Activated T-helper 1 cell treated with anti-CD3 and anti-CD28 coated beads, Interleukin-12 subunit alpha, Interleukin-12 subunit beta, Interleukin-2, Interleukin-4 antibody, amounts not matched to agents 30 ng/mL and 10 ng/mL and 1 ng/mL, durations not matched to agents 14 hours and 24 hours and 36 hours (primary cell): Measurements from ENCODE around the gene ITGA3. TPM values are rescaled to one million over a fixed set of nuclear protein-coding genes. Genes with fewer than 3 reads are reported as not detected.

Experiments used
- DNase-seq: peaks from one replicate; pipeline ENCODE4 v3.0.0; 2021; ENCODE audit warnings: low spot score
- H3K27ac Mint-ChIP-seq: one replicate; pipeline ENCODE4 v1.8.0; 2021; ENCODE audit warnings: mild to moderate bottlenecking, mixed read lengths
- H3K27me3 Mint-ChIP-seq: one replicate; pipeline ENCODE4 v1.8.0; 2022; ENCODE audit warnings: mild to moderate bottlenecking, moderate library complexity, mixed read lengths; ENCODE audit not compliant: insufficient read depth
- H3K36me3 Mint-ChIP-seq: one replicate; pipeline ENCODE4 v1.8.0; 2021; ENCODE audit warnings: low read depth, mixed read lengths
- H3K4me1 Mint-ChIP-seq: one replicate; pipeline ENCODE4 v1.8.0; 2021; ENCODE audit warnings: low read depth, mixed read lengths
- H3K4me3 Mint-ChIP-seq: one replicate; pipeline ENCODE4 v1.8.0; 2021; ENCODE audit warnings: mild to moderate bottlenecking, moderate library complexity, mixed read lengths
- H3K9me3 Mint-ChIP-seq: one replicate; pipeline ENCODE4 v1.8.0; 2021; ENCODE audit warnings: mixed read lengths
- intact Hi-C: fragments of 100-400 bp; cut with micrococcal nuclease; formaldehyde crosslinking; loops from one replicate; pipeline ENCODE4 v1.15.1; 2024
- total RNA-seq: library from RNA; stranded (reverse); gene quantifications from 2 replicates; pipeline ENCODE4 v1.2.3, GENCODE V29; 2022

Gene ITGA3
- total RNA-seq, 1 donor from 2014 or later = 20.6 TPM

- no peaks in the 10 kb centered on the region for H3K36me3 Mint-ChIP-seq
- H3K9me3 Mint-ChIP-seq = no peaks in the 10 kb centered on the region
- peaks cover 15% of the 10 kb centered on the region for H3K4me1 Mint-ChIP-seq
- H3K27ac Mint-ChIP-seq = no peak overlapping the region
- peak overlapping the region; percentile 43 for H3K4me3 Mint-ChIP-seq
- DNase-seq = peak; percentile 53
- intact Hi-C loops = no loop called here
- H3K27me3 Mint-ChIP-seq = peaks cover 64% of the 10 kb centered on the region
Observed at GRCh38 chr17:50117202-50118051, 61.5 kb downstream of the ITGA3 start.

- Mint-ChIP-seq H3K27ac (no peak overlapping the region), H3K9me3 (no peaks in the 10 kb centered on the region), H3K27me3 (peaks cover 68% of the 10 kb centered on the region), H3K36me3 (no peaks in the 10 kb centered on the region), H3K4me3 (no peak overlapping the region), H3K4me1 (peaks cover 15% of the 10 kb centered on the region)
- no peak for DNase-seq
- intact Hi-C loops = no loop called here
Observed at GRCh38 chr17:50118076-50118827, 62.3 kb downstream of the ITGA3 start.

GRCh38 chr17:50118828-50119218, 62.9 kb downstream of the ITGA3 start:
- Mint-ChIP-seq H3K4me3 (no peak overlapping the region), H3K27ac (no peak overlapping the region), H3K27me3 (peaks cover 68% of the 10 kb centered on the region), H3K9me3 (no peaks in the 10 kb centered on the region), H3K36me3 (no peaks in the 10 kb centered on the region), H3K4me1 (peaks cover 15% of the 10 kb centered on the region)
- DNase-seq = no peak
- intact Hi-C loops = no loop called here

GRCh38 chr17:50120475-50121253, 64.8 kb downstream of the ITGA3 start:
- Mint-ChIP-seq H3K4me3 (no peak overlapping the region), H3K27ac (no peak overlapping the region)
- no peak for DNase-seq

GRCh38 chr17:50122945-50123344, 67.0 kb downstream of the ITGA3 start:
- no peak for DNase-seq
- Mint-ChIP-seq H3K27ac (no peak overlapping the region), H3K27me3 (peaks cover 54% of the 10 kb centered on the region), H3K9me3 (no peaks in the 10 kb centered on the region), H3K4me3 (no peak overlapping the region), H3K4me1 (peaks cover 5% of the 10 kb centered on the region), H3K36me3 (no peaks in the 10 kb centered on the region)
- intact Hi-C loops = no loop called here

More at GRCh38 chr17:50120475-50121253, 64.8 kb downstream of the ITGA3 start:
- intact Hi-C loops = no loop called here
- Mint-ChIP-seq H3K4me1 (peaks cover 6% of the 10 kb centered on the region), H3K27me3 (peaks cover 60% of the 10 kb centered on the region), H3K9me3 (no peaks in the 10 kb centered on the region), H3K36me3 (no peaks in the 10 kb centered on the region)

GRCh38 chr17:50123649-50124349, 67.9 kb downstream of the ITGA3 start:
- Mint-ChIP-seq H3K9me3 (no peaks in the 10 kb centered on the region), H3K36me3 (no peaks in the 10 kb centered on the region), H3K27ac (no peak overlapping the region), H3K4me3 (no peak overlapping the region), H3K27me3 (peaks cover 54% of the 10 kb centered on the region), H3K4me1 (peaks cover 13% of the 10 kb centered on the region)
- intact Hi-C loops = no loop called here
- DNase-seq = no peak

GRCh38 chr17:50125420-50125997, 69.6 kb downstream of the ITGA3 start:
- intact Hi-C loops = no loop called here

GRCh38 chr17:50127697-50128361, 71.9 kb downstream of the ITGA3 start:
- intact Hi-C loops = no loop called here
- Mint-ChIP-seq H3K27ac (no peak overlapping the region), H3K4me1 (peaks cover 37% of the 10 kb centered on the region), H3K4me3 (no peak overlapping the region), H3K27me3 (peaks cover 29% of the 10 kb centered on the region), H3K36me3 (peaks cover 8% of the 10 kb centered on the region), H3K9me3 (no peaks in the 10 kb centered on the region)
- no peak for DNase-seq

More at GRCh38 chr17:50125420-50125997, 69.6 kb downstream of the ITGA3 start:
- H3K36me3 Mint-ChIP-seq = no peaks in the 10 kb centered on the region
- DNase-seq = no peak
- H3K4me3 Mint-ChIP-seq = no peak overlapping the region
- no peaks in the 10 kb centered on the region for H3K9me3 Mint-ChIP-seq
- H3K27me3 Mint-ChIP-seq = peaks cover 44% of the 10 kb centered on the region
- no peak overlapping the region for H3K27ac Mint-ChIP-seq
- H3K4me1 Mint-ChIP-seq = peaks cover 15% of the 10 kb centered on the region

GRCh38 chr17:50128441-50129352, 72.8 kb downstream of the ITGA3 start:
- intact Hi-C loops = no loop called here
- Mint-ChIP-seq H3K27ac (peak overlapping the region; percentile 61), H3K27me3 (peaks cover 26% of the 10 kb centered on the region), H3K4me3 (peak overlapping the region; percentile 71), H3K36me3 (peaks cover 12% of the 10 kb centered on the region), H3K9me3 (no peaks in the 10 kb centered on the region), H3K4me1 (peaks cover 37% of the 10 kb centered on the region)
- no peak for DNase-seq

GRCh38 chr17:50129353-50129727, 73.4 kb downstream of the ITGA3 start:
- H3K27ac Mint-ChIP-seq = no peak overlapping the region
- H3K4me1 Mint-ChIP-seq = peaks cover 37% of the 10 kb centered on the region
- peaks cover 14% of the 10 kb centered on the region for H3K36me3 Mint-ChIP-seq
- DNase-seq = no peak
- no peaks in the 10 kb centered on the region for H3K9me3 Mint-ChIP-seq
- H3K4me3 Mint-ChIP-seq = peak overlapping the region; percentile 83
- H3K27me3 Mint-ChIP-seq = peaks cover 26% of the 10 kb centered on the region
- intact Hi-C loops = no loop called here
